Measurements from ENCODE around the gene DPEP2.
"Not testable (repeated sequence)": the region's sequence is repeated elsewhere in the genome, so short reads cannot be mapped to it uniquely, and the experiment has no call there.

Gene DPEP2

DNA sequence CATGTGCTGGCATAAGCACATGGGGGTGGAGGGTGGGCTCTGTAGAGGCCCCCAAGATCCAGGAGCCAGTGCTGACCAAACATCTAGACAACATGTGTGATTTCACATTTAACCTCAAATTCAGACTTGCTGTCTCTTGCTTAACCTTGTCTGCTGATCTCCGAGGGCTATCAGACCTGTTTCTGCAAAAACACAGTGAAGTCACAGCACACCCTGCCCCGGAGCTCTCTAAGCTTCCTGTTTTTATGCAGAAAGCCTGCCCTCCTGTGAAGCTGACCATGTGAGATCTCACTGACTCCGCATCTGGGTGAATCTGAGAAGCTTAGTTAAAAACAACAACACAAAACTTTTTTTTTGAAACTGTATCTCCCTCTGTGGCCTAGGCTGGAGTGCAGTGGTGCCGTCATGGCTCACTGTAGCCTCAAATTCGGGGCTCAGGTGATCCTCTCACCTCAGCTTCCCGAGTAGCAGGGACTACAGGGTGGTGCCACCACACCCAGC is 6.6 kb upstream of the DPEP2 start:
- DNase-seq (ENCODE audit: insufficient read length, low spot score): no peak
- TF ChIP-seq SPI1 (IDR thresholded peaks at IDR 0.05; ENCODE audit: low read depth, low read length): no peak
- no peak for TF ChIP-seq POLR2AphosphoS5 (IDR thresholded peaks at IDR 0.05; ENCODE audit: low read depth, low read length)
- TF ChIP-seq PAX5 (IDR thresholded peaks at IDR 0.05; ENCODE audit: insufficient read depth, low read length, severe bottlenecking): no peak
- FAIRE-seq: no peak

GRCh38 chr16:68005211-68005610 is 5.9 kb upstream of the DPEP2 start:
- DNase-seq (ENCODE audit: insufficient read length, low spot score) (no peak), FAIRE-seq (no peak)
- no peak for TF ChIP-seq POLR2AphosphoS5 (IDR thresholded peaks at IDR 0.05; ENCODE audit: low read depth, low read length)
- no peak for TF ChIP-seq TAF1 (IDR thresholded peaks at IDR 0.05; ENCODE audit: low read depth, low read length)
- no peak for TF ChIP-seq POLR2A (IDR thresholded peaks at IDR 0.05; ENCODE audit: low read depth, low read length)
- no peak for TF ChIP-seq POU2F2 (IDR thresholded peaks at IDR 0.05; ENCODE audit: low read depth, low read length)
- no peak for TF ChIP-seq SPI1 (IDR thresholded peaks at IDR 0.05; ENCODE audit: low read depth, low read length)

DNA sequence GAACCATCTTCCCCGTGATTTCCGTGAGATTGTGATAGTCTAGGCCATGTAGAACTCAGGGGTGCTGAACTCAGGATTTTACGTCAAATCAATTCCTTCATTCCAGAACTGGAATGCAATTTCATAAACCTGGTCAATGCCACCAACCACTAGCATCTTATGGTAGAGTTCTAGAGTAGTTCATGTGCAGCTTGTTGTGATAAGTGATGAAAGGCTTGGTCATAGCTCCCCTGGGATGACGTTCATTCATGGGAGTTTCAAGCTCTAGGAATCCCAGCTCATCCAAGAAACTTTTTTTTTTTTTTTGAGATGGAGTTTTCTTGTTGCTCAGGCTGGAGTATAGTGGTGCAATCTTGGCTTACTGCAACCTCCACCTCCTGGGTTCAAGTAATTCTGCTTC is 3.7 kb upstream of the DPEP2 start:
- no peak for DNase-seq (ENCODE audit: insufficient read length, low spot score)
- TF ChIP-seq POU2F2 (IDR thresholded peaks at IDR 0.05; ENCODE audit: low read depth, low read length) (no peak), POLR2AphosphoS5 (IDR thresholded peaks at IDR 0.05; ENCODE audit: low read depth, low read length) (no peak), TAF1 (IDR thresholded peaks at IDR 0.05; ENCODE audit: low read depth, low read length) (no peak)
- no peak for FAIRE-seq

DNA sequence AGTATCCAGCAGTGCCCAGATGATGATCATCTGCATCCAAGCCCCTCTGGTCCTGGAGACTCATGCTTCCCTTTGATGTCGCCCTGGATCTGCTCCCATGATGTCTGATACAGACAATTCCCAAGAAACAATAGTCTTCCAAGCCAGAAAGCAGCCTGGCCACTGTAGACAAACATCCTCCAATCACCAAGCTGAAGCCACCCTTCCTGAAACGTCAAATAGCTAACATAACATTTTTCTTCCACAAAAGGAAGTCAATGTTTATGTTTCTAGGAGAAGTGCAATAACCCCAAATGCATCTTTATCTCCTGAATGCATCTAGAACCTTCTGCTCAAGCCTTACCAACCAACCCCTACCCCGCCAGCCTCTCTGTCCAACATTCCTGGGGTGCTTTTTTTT is 1.2 kb upstream of the DPEP2 start:
- DNase-seq (ENCODE audit: insufficient read length, low spot score) (no peak), FAIRE-seq (no peak)
- TF ChIP-seq POLR2A (IDR thresholded peaks at IDR 0.05; ENCODE audit: low read depth, low read length) (no peak), POLR2AphosphoS5 (IDR thresholded peaks at IDR 0.05; ENCODE audit: low read depth, low read length) (no peak), SPI1 (IDR thresholded peaks at IDR 0.05; ENCODE audit: low read depth, low read length) (no peak), POU2F2 (IDR thresholded peaks at IDR 0.05; ENCODE audit: low read depth, low read length) (no peak), TAF1 (IDR thresholded peaks at IDR 0.05; ENCODE audit: low read depth, low read length) (no peak), PAX5 (IDR thresholded peaks at IDR 0.05; ENCODE audit: insufficient read depth, low read length, severe bottlenecking) (no peak)

DNA sequence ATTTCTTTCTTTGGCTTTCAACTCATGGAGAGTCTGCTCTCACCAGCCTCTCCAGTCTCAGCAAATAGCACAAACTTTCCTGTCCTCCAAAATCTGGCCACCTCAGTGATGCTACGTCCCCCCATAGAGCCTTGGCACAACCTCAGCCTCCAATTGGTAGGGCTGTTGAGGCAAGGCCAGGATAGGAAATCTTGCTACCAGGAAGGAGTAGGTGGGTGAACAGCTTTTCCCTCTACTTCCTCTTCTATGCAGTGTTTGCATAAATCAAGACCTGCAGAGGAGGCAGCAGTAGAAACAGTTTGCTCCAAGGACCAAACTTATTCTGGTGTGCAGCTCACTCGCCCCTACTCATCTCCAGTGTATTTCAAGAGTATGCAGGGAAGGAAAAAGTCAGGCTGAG is 701 bp upstream of the DPEP2 start:
- TF ChIP-seq POLR2A (IDR thresholded peaks at IDR 0.05; ENCODE audit: low read depth, low read length) (no peak), POU2F2 (IDR thresholded peaks at IDR 0.05; ENCODE audit: low read depth, low read length) (peak; percentile 72; the same call in 1 of the 2 replicates), SPI1 (IDR thresholded peaks at IDR 0.05; ENCODE audit: low read depth, low read length) (peak; percentile 13; the same call in 1 of the 2 replicates)
- DNase-seq (ENCODE audit: insufficient read length, low spot score) (no peak), FAIRE-seq (peak; percentile 65)

GRCh38 chr16:67998231-67998778 is 979 bp downstream of the DPEP2 start:
- not testable (repeated sequence) for FAIRE-seq; DNase-seq (ENCODE audit: insufficient read length, low spot score)

GRCh38 chr16:67996666-67997065 is 2.6 kb downstream of the DPEP2 start:
- DNase-seq (ENCODE audit: insufficient read length, low spot score) (no peak), FAIRE-seq (no peak)
- TF ChIP-seq POU2F2 (IDR thresholded peaks at IDR 0.05; ENCODE audit: low read depth, low read length): no peak
- TF ChIP-seq SPI1 (IDR thresholded peaks at IDR 0.05; ENCODE audit: low read depth, low read length): no peak
- no peak for TF ChIP-seq POLR2A (IDR thresholded peaks at IDR 0.05; ENCODE audit: low read depth, low read length)
- TF ChIP-seq POLR2AphosphoS5 (IDR thresholded peaks at IDR 0.05; ENCODE audit: low read depth, low read length): no peak
- TF ChIP-seq PAX5 (IDR thresholded peaks at IDR 0.05; ENCODE audit: insufficient read depth, low read length, severe bottlenecking): no peak
- TF ChIP-seq TAF1 (IDR thresholded peaks at IDR 0.05; ENCODE audit: low read depth, low read length): no peak

DNA sequence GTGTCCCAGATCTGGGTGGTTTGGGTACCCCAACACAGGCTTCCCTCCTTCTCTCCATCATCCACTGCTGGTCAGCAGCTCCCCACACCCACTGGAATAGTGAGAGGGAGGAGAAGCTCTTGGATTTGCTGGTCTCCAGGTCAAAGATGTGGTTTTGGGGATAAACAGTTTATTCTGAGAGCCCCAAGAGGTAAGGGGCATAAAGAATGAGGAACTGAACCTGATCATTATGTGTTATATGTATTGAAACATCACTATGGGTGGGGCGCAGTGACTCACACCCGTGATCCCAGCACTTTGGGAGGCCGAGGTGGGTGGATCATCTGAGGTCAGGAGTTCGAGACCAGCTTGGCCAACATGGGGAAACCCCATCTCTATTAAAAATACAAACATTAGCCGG is 3.9 kb downstream of the DPEP2 start:
- no peak for FAIRE-seq
- no peak for TF ChIP-seq POLR2AphosphoS5 (IDR thresholded peaks at IDR 0.05; ENCODE audit: low read depth, low read length)
- TF ChIP-seq POU2F2 (IDR thresholded peaks at IDR 0.05; ENCODE audit: low read depth, low read length): no peak
- TF ChIP-seq TAF1 (IDR thresholded peaks at IDR 0.05; ENCODE audit: low read depth, low read length): no peak
- peak; percentile 95 for TF ChIP-seq SPI1 (IDR thresholded peaks at IDR 0.05; ENCODE audit: low read depth, low read length)
- TF ChIP-seq POLR2A (IDR thresholded peaks at IDR 0.05; ENCODE audit: low read depth, low read length): no peak
- no peak for TF ChIP-seq PAX5 (IDR thresholded peaks at IDR 0.05; ENCODE audit: insufficient read depth, low read length, severe bottlenecking)
- no peak for DNase-seq (ENCODE audit: insufficient read length, low spot score)

GRCh38 chr16:67994040-67994408 is 5.3 kb downstream of the DPEP2 start:
- peak; percentile 67 for FAIRE-seq
- not testable (repeated sequence) for DNase-seq (ENCODE audit: insufficient read length, low spot score)

GRCh38 chr16:67993207-67994039 is 5.9 kb downstream of the DPEP2 start:
- DNase-seq (ENCODE audit: insufficient read length, low spot score) (peak; percentile 85), FAIRE-seq (peak; percentile 86)
- no peak for TF ChIP-seq TAF1 (IDR thresholded peaks at IDR 0.05; ENCODE audit: low read depth, low read length)
- no peak for TF ChIP-seq POU2F2 (IDR thresholded peaks at IDR 0.05; ENCODE audit: low read depth, low read length)
- TF ChIP-seq POLR2AphosphoS5 (IDR thresholded peaks at IDR 0.05; ENCODE audit: low read depth, low read length): no peak
- TF ChIP-seq PAX5 (IDR thresholded peaks at IDR 0.05; ENCODE audit: insufficient read depth, low read length, severe bottlenecking): no peak
- no peak for TF ChIP-seq POLR2A (IDR thresholded peaks at IDR 0.05; ENCODE audit: low read depth, low read length)
- no peak for TF ChIP-seq SPI1 (IDR thresholded peaks at IDR 0.05; ENCODE audit: low read depth, low read length)

Data from GM12891 (cell line).